Tibial artery (tissue), 4 donors: ENCODE data around the gene TRHDE.

Source experiments
- DNase-seq, 2 donors: peaks; one replicate each; pipeline ENCODE4 v3.0.0-alpha.2; 2019
- H3K27ac ChIP-seq, 2 donors: fragments of 200-600 bp; sonication (generic) in 1 of 2; 1 replicate in 1 of 2; 2 replicates in 1 of 2; pipeline ENCODE4 v1.5.1; 2018 to 2019; ENCODE audit warnings: mild to moderate bottlenecking in 1 of 2
- H3K27me3 ChIP-seq, 2 donors: fragments of 200-600 bp; sonication (generic) in 1 of 2; one replicate each; pipeline versions ENCODE4 v1.5.1 to v1.6.0; 2016 to 2019
- H3K36me3 ChIP-seq, 3 donors: fragments of 200-600 bp; sonication (generic) in 2 of 3; one replicate each; pipeline ENCODE4 v1.5.1; 2016 to 2019; ENCODE audit warnings: mild to moderate bottlenecking in 2 of 3
- H3K4me1 ChIP-seq, 4 donors: fragments of 200-600 bp; sonication (generic) in 2 of 4; 1 replicate in 3 of 4; 2 replicates in 1 of 4; pipeline ENCODE4 v1.5.1; 2016 to 2019
- H3K4me3 ChIP-seq, 2 donors: fragments of 200-600 bp; sonication (generic) in 1 of 2; 1 replicate in 1 of 2; 2 replicates in 1 of 2; pipeline ENCODE4 v1.5.1; 2018 to 2019; ENCODE audit warnings: mild to moderate bottlenecking in 2 of 2
- H3K9me3 ChIP-seq, 3 donors: fragments of 200-600 bp; sonication (generic) in 1 of 3; one replicate each; pipeline ENCODE4 v1.5.1; 2016 to 2019
- CTCF ChIP-seq, 2 experiments: fragments of 200-600 bp in 1 of 2; fragments of 450-650 bp in 1 of 2; IDR thresholded peaks; one replicate each; pipeline ENCODE4 v1.5.1; 2017 to 2019; ENCODE audit warnings: antibody characterized with exemption in 2 of 2, mild to moderate bottlenecking in 1 of 2, moderate library complexity in 1 of 2
- intact Hi-C: fragments of 100-400 bp; cut with DNase I; formaldehyde crosslinking; loops from one replicate; pipeline ENCODE4 v1.15.0; 2023; ENCODE audit warnings: low total_unique reads

TRHDE gene

GRCh38 chr12:72288911-72289310 lies 16.7 kb downstream of the TRHDE start:
- intact Hi-C loops: no loop called here
- H3K36me3 ChIP-seq: no peaks in the 10 kb centered on the region
- no peak overlapping the region for H3K4me3 ChIP-seq
- H3K4me1 ChIP-seq: no peaks in the 10 kb centered on the region
- no peak overlapping the region for H3K27ac ChIP-seq
- no peak for DNase-seq
- H3K9me3 ChIP-seq: no peaks in the 10 kb centered on the region
- no peak for TF ChIP-seq CTCF (IDR thresholded peaks at IDR 0.05)
- H3K27me3 ChIP-seq: no peaks in the 10 kb centered on the region

GRCh38 chr12:72289633-72290032 lies 17.5 kb downstream of the TRHDE start:
- Histone ChIP-seq H3K27ac (no peak overlapping the region), H3K9me3 (no peaks in the 10 kb centered on the region), H3K4me1 (no peaks in the 10 kb centered on the region), H3K27me3 (no peaks in the 10 kb centered on the region), H3K4me3 (no peak overlapping the region), H3K36me3 (no peaks in the 10 kb centered on the region)
- no peak for DNase-seq
- intact Hi-C loops: no loop called here
- TF ChIP-seq CTCF (IDR thresholded peaks at IDR 0.05): no peak

GRCh38 chr12:72291175-72291574 lies 19.0 kb downstream of the TRHDE start:
- Histone ChIP-seq H3K9me3 (no peaks in the 10 kb centered on the region), H3K36me3 (no peaks in the 10 kb centered on the region), H3K27ac (no peak overlapping the region), H3K4me3 (no peak overlapping the region), H3K4me1 (no peaks in the 10 kb centered on the region), H3K27me3 (no peaks in the 10 kb centered on the region)
- intact Hi-C loops: no loop called here
- no peak for TF ChIP-seq CTCF (IDR thresholded peaks at IDR 0.05)
- DNase-seq: no peak

GRCh38 chr12:72293701-72294100 lies 21.5 kb downstream of the TRHDE start:
- no peaks in the 10 kb centered on the region for H3K36me3 ChIP-seq
- intact Hi-C loops: no loop called here
- DNase-seq: no peak
- H3K9me3 ChIP-seq: no peaks in the 10 kb centered on the region
- H3K27ac ChIP-seq: no peak overlapping the region
- H3K4me1 ChIP-seq: no peaks in the 10 kb centered on the region
- H3K4me3 ChIP-seq: no peak overlapping the region
- no peaks in the 10 kb centered on the region for H3K27me3 ChIP-seq
- no peak for TF ChIP-seq CTCF (IDR thresholded peaks at IDR 0.05)

GRCh38 chr12:72295101-72295500 lies 22.9 kb downstream of the TRHDE start:
- intact Hi-C loops: no loop called here
- Histone ChIP-seq H3K4me1 (no peaks in the 10 kb centered on the region), H3K27me3 (no peaks in the 10 kb centered on the region), H3K9me3 (no peaks in the 10 kb centered on the region), H3K27ac (no peak overlapping the region), H3K4me3 (no peak overlapping the region), H3K36me3 (no peaks in the 10 kb centered on the region)
- TF ChIP-seq CTCF (IDR thresholded peaks at IDR 0.05): no peak
- DNase-seq: no peak

- DNase-seq: no peak
Observed at GRCh38 chr12:72295744-72296143, 23.6 kb downstream of the TRHDE start.

More at GRCh38 chr12:72295744-72296143, 23.6 kb downstream of the TRHDE start:
- Histone ChIP-seq H3K36me3 (no peaks in the 10 kb centered on the region), H3K27ac (no peak overlapping the region), H3K4me1 (no peaks in the 10 kb centered on the region), H3K4me3 (no peak overlapping the region), H3K9me3 (no peaks in the 10 kb centered on the region), H3K27me3 (no peaks in the 10 kb centered on the region)
- TF ChIP-seq CTCF (IDR thresholded peaks at IDR 0.05): no peak
- intact Hi-C loops: no loop called here
